HL-60 (cell line): ENCODE measurements around the gene DNAH10.

Experiments
- DNase-seq, 2 experiments: peaks; one replicate each; pipeline ENCODE4 v3.0.0-alpha.2; 2010 to 2020; ENCODE audit warnings: low read depth in 1 of 2, low spot score in 1 of 2
- H3K27ac ChIP-seq: fragments of 250-450 bp; sonication (Bioruptor Pico); replicated peaks from 2 replicates; pipeline ENCODE4 v1.5.1; 2020; ENCODE audit warnings: mild to moderate bottlenecking, moderate library complexity
- H3K27me3 ChIP-seq: fragments of 250-450 bp; sonication (Bioruptor Pico); 2 replicates; pipeline ENCODE4 v1.5.1; 2021; ENCODE audit warnings: mild to moderate bottlenecking, moderate library complexity; ENCODE audit not compliant: insufficient read depth, poor library complexity, severe bottlenecking
- H3K4me3 ChIP-seq: replicated peaks from 2 replicates; pipeline ENCODE4 v1.5.1; 2011; ENCODE audit warnings: mild to moderate bottlenecking, control low read depth, low read length; ENCODE audit not compliant: insufficient read depth
- GABPA ChIP-seq: IDR thresholded peaks from 2 replicates; pipeline ENCODE4 v1.6.1; 2012; ENCODE audit warnings: low read depth
- POLR2AphosphoS5 ChIP-seq: IDR thresholded peaks from 2 replicates; pipeline ENCODE4 v1.6.1; 2012; ENCODE audit warnings: low read depth
- SPI1 ChIP-seq: IDR thresholded peaks from 2 replicates; pipeline ENCODE4 v1.6.1; 2012; ENCODE audit warnings: low read depth, mild to moderate bottlenecking, borderline replicate concordance
- TF ChIP-seq, protein P1 (sequence below): IDR thresholded peaks from 2 replicates; pipeline ENCODE4 v1.6.1; 2012; ENCODE audit warnings: low read depth; ENCODE audit not compliant: insufficient replicate concordance
- TF ChIP-seq, protein P2 (sequence below): IDR thresholded peaks from one replicate; pipeline ENCODE4 v1.5.1; 2011; ENCODE audit warnings: low read length, control low read depth, inconsistent platforms; ENCODE audit not compliant: insufficient read depth

Gene DNAH10

DNA sequence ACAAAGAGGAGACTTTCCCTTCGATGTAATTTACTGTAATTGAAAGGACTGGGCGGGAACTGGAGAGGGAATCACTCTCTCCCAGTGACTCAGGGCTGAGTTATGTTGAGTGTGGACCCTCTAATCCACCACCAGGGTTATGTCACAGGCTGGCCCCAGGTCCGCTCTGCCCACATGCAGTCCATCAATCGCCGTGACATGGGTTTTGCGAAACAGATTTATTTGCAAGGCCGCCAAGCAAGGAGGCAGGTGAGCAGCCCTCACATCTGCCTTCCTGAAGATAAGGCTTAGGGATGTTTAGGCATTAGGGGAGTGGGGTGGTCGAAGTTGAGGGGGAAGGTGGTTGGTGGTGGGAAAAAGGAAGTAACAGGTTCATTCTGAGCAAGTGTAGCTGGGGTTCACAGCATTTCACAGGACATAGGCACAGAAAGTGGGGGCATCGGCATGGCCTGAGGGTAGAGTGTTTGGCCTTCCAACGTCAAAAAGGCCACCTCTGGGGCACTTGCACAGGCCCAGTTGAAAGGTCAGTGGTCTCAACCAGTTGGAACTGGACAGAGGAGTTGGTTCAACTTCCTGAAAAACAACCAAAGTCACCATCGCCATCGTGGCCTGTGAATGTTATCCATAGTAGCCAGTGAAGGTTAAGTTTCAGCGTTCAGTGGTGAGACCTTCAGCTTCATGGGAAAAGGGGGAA lies 66.9 kb downstream of the DNAH10 start:
- Histone ChIP-seq H3K4me3 (no peak overlapping the region), H3K27ac (no peak overlapping the region), H3K27me3 (no peaks in the 10 kb centered on the region)
- TF ChIP-seq POLR2AphosphoS5 (no peak), GABPA (no peak), SPI1 (no peak)
- TF ChIP-seq, protein P1, sequence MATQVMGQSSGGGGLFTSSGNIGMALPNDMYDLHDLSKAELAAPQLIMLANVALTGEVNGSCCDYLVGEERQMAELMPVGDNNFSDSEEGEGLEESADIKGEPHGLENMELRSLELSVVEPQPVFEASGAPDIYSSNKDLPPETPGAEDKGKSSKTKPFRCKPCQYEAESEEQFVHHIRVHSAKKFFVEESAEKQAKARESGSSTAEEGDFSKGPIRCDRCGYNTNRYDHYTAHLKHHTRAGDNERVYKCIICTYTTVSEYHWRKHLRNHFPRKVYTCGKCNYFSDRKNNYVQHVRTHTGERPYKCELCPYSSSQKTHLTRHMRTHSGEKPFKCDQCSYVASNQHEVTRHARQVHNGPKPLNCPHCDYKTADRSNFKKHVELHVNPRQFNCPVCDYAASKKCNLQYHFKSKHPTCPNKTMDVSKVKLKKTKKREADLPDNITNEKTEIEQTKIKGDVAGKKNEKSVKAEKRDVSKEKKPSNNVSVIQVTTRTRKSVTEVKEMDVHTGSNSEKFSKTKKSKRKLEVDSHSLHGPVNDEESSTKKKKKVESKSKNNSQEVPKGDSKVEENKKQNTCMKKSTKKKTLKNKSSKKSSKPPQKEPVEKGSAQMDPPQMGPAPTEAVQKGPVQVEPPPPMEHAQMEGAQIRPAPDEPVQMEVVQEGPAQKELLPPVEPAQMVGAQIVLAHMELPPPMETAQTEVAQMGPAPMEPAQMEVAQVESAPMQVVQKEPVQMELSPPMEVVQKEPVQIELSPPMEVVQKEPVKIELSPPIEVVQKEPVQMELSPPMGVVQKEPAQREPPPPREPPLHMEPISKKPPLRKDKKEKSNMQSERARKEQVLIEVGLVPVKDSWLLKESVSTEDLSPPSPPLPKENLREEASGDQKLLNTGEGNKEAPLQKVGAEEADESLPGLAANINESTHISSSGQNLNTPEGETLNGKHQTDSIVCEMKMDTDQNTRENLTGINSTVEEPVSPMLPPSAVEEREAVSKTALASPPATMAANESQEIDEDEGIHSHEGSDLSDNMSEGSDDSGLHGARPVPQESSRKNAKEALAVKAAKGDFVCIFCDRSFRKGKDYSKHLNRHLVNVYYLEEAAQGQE = no peak
- TF ChIP-seq, protein P2, sequence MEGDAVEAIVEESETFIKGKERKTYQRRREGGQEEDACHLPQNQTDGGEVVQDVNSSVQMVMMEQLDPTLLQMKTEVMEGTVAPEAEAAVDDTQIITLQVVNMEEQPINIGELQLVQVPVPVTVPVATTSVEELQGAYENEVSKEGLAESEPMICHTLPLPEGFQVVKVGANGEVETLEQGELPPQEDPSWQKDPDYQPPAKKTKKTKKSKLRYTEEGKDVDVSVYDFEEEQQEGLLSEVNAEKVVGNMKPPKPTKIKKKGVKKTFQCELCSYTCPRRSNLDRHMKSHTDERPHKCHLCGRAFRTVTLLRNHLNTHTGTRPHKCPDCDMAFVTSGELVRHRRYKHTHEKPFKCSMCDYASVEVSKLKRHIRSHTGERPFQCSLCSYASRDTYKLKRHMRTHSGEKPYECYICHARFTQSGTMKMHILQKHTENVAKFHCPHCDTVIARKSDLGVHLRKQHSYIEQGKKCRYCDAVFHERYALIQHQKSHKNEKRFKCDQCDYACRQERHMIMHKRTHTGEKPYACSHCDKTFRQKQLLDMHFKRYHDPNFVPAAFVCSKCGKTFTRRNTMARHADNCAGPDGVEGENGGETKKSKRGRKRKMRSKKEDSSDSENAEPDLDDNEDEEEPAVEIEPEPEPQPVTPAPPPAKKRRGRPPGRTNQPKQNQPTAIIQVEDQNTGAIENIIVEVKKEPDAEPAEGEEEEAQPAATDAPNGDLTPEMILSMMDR = no peak
- no peak for DNase-seq

DNA sequence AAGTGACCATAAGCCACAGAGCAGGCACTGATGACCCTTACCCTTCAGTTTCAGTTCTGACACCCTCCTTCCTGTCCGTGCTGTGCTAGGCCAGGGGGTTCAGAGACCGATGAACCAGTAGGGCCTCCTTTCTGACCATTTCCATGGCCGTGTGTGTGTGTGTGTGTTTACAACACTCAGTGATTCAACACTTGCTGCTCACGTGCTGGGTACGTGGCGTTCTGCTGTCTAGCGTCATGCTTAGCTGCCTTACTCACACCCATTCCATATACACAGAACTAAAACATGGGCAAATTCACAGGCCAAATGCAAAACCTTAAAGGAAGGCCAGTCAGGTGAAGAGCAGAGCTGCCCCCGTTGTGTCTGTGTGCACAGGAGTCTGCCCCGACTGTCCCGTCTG lies 67.5 kb downstream of the DNAH10 start:
- Histone ChIP-seq H3K27ac (no peak overlapping the region), H3K4me3 (no peak overlapping the region), H3K27me3 (no peaks in the 10 kb centered on the region)
- TF ChIP-seq, protein P1 = no peak
- TF ChIP-seq GABPA = no peak
- TF ChIP-seq, protein P2 = no peak
- no peak for TF ChIP-seq POLR2AphosphoS5
- no peak for TF ChIP-seq SPI1
- DNase-seq = no peak

DNA sequence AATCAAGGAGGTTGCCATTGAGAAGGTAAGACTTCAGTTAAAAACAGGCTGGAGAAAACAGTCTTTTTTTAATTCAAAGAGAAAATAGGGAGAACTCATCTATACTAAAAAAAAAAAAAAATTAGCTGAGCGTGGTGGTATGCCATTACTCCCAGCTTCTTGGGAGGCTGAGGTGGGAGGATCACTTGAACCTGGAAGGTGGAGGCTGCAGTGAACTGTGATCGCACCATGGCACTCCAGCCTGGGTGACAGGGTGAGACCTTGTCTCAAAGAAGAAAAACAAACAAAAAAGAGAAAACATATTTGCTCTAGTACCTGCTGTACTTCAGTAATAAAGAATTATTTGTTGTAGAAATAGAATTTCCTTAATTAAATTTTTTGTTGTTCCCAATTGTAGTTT lies 68.6 kb downstream of the DNAH10 start:
- no peak for DNase-seq
- Histone ChIP-seq H3K27me3 (no peaks in the 10 kb centered on the region), H3K27ac (no peak overlapping the region), H3K4me3 (no peak overlapping the region)
- no peak for TF ChIP-seq POLR2AphosphoS5
- TF ChIP-seq, protein P2 = no peak
- TF ChIP-seq GABPA = no peak

DNA sequence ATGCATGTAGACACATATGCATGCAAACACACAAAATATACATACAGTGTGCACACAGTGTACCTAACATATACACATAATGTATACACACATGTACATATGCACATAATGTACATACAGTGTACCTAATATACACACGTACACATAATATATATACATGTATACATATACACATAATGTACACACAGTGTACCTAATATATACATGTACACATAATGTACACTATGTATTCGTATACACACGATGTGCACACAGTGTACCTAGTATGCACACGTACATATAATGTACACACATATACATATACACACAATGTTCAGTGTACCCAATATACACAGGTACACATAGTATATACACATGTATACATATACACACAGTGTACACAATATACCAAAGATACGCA lies 70.0 kb downstream of the DNAH10 start:
- TF ChIP-seq GABPA = no peak
- TF ChIP-seq SPI1 = no peak
- TF ChIP-seq, protein P2 = no peak
- TF ChIP-seq, protein P1 = no peak
- TF ChIP-seq POLR2AphosphoS5 = no peak
- no peak overlapping the region for H3K4me3 ChIP-seq
- no peaks in the 10 kb centered on the region for H3K27me3 ChIP-seq
- H3K27ac ChIP-seq = no peak overlapping the region
- DNase-seq = no peak
